ENCODE data around the gene TMC5.

DNA sequence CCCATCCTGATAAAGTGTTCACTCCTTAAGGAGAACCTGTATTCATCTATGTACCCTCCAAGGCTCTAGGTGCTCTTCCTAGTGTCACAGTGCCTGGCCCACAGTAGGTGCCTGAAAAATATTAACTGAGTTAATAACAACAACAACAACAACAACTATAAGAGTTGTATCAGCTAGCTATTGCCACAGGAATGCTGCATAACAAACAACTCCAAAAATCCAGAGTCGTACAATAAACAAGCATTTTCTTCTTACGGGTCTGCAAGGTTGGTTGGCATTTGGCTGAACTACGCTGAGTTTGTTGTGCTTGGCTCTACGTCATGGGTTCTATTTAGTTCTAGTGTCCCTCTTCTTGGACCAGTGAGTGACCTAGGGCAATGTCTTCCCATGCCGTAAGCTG, 29.2 kb downstream of the TMC5 start:
- TF ChIP-seq, protein P1, sequence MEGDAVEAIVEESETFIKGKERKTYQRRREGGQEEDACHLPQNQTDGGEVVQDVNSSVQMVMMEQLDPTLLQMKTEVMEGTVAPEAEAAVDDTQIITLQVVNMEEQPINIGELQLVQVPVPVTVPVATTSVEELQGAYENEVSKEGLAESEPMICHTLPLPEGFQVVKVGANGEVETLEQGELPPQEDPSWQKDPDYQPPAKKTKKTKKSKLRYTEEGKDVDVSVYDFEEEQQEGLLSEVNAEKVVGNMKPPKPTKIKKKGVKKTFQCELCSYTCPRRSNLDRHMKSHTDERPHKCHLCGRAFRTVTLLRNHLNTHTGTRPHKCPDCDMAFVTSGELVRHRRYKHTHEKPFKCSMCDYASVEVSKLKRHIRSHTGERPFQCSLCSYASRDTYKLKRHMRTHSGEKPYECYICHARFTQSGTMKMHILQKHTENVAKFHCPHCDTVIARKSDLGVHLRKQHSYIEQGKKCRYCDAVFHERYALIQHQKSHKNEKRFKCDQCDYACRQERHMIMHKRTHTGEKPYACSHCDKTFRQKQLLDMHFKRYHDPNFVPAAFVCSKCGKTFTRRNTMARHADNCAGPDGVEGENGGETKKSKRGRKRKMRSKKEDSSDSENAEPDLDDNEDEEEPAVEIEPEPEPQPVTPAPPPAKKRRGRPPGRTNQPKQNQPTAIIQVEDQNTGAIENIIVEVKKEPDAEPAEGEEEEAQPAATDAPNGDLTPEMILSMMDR (conservative IDR thresholded peaks at IDR 0.05; ENCODE audit: low read depth in 2 of 2): no peak
- TF ChIP-seq CREB1 (CRISPR knock-in tag; IDR thresholded peaks at IDR 0.05; ENCODE audit: low read depth): no peak
- TF ChIP-seq, protein P2, sequence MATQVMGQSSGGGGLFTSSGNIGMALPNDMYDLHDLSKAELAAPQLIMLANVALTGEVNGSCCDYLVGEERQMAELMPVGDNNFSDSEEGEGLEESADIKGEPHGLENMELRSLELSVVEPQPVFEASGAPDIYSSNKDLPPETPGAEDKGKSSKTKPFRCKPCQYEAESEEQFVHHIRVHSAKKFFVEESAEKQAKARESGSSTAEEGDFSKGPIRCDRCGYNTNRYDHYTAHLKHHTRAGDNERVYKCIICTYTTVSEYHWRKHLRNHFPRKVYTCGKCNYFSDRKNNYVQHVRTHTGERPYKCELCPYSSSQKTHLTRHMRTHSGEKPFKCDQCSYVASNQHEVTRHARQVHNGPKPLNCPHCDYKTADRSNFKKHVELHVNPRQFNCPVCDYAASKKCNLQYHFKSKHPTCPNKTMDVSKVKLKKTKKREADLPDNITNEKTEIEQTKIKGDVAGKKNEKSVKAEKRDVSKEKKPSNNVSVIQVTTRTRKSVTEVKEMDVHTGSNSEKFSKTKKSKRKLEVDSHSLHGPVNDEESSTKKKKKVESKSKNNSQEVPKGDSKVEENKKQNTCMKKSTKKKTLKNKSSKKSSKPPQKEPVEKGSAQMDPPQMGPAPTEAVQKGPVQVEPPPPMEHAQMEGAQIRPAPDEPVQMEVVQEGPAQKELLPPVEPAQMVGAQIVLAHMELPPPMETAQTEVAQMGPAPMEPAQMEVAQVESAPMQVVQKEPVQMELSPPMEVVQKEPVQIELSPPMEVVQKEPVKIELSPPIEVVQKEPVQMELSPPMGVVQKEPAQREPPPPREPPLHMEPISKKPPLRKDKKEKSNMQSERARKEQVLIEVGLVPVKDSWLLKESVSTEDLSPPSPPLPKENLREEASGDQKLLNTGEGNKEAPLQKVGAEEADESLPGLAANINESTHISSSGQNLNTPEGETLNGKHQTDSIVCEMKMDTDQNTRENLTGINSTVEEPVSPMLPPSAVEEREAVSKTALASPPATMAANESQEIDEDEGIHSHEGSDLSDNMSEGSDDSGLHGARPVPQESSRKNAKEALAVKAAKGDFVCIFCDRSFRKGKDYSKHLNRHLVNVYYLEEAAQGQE (IDR thresholded peaks at IDR 0.05; ENCODE audit: unreplicated experiment): no peak
